NOMO-1 treated with DMSO at 0.1 percent for 48 hours (cell line): Measurements from ENCODE around the gene ERO1B.
"Not testable (repeated sequence)": the region's sequence is repeated elsewhere in the genome, so short reads cannot be mapped to it uniquely, and the experiment has no call there.

Experiments used
- DNase-seq: peaks from one replicate; lab custom pipeline; 2025; ENCODE audit not compliant: unreplicated experiment; lab: John Stamatoyannopoulos, UW

Gene ERO1B

DNA sequence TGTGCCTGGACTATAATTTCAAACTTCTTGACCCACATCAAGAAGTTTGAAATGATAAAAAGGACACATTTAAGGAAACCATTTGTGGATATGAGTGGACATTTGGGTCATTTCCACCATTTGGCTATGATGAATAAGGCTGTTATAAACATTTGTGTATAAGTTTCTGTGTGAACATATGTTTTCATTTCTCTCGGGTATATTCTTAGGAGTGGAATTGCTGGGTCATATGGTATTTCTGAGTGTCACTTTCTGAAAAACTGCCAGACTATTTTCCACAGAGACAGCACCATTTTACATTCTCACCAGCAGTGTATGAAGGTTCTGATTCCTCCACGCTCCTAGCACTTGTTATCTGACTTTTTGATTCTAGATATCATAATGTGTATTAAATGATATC lies 88.6 kb downstream of the ERO1B start:
- DNase-seq: no peak

DNA sequence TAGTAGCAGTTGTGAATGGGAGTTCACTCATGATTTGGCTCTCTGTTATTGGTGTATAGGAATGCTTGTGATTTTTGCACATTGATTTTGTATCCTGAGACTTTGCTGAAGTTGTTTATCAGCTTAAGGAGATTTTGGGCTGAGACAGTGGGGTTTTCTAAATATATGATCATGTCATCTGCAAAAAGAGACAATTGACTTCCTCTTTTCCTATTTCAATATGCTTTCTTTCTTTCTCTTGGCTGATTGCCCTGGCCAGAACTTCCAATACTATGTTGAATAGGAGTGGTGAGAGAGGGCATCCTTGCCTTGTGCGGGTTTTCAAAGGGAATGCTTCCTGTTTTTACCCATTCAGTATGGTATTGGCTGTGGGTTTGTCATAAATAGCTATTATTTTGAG lies 93.7 kb downstream of the ERO1B start:
- DNase-seq: peak; percentile 9

DNA sequence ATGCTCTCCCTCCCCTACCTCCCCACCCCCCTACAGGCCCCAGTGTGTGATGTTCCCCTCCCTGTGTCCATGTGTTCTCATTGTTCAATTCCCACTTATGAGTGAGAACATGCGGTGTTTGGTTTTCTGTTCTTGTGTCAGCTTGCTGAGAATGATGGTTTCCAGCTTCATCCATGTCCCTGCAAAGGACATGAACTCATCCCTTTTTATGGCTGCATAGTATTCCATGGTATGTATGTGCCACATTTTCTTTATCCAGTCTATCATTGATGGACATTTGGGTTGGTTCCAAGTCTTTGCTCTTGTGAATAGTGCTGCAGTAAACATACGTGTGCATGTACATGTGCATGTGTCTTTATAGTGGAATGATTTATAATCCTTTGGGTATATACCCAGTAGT lies 95.3 kb downstream of the ERO1B start:
- not testable (repeated sequence) for DNase-seq

DNA sequence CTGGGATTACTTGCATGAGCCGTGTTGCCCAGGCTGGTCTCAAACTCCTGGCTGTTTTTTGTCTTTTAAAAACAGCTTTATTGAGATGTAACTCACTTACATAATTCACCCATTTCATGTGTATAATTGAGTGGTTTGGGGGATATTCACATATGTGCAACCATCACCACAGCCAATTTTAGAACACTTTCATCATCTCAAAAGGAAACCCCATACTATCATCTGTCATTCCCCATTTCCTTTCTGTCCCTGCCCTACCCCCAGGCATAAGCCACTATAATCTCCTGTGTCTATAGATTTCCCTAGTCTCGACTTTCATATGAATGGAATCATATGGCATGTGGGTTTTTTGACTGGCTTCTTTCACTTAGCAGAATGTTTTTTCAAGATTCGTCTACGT lies 96.1 kb downstream of the ERO1B start:
- peak; percentile 90 for DNase-seq

DNA sequence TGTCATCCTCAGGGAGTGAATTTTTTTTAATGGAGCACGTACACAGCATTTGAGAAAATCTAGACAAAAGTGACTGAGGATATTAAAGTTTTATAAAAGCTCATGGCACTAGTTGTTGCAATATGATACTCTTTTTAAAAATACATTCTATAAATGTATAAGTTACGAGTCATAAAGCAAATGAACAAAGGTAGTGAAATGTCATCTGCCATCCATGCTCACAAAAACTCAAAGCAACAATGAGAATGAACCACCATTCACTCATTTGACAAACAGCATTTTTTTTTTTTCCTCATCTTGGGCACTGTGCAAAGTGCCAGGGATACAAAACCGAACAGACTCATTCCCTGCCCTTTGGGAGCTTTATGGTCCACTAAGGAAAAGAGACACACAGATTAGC lies 100.7 kb downstream of the ERO1B start:
- no peak for DNase-seq

DNA sequence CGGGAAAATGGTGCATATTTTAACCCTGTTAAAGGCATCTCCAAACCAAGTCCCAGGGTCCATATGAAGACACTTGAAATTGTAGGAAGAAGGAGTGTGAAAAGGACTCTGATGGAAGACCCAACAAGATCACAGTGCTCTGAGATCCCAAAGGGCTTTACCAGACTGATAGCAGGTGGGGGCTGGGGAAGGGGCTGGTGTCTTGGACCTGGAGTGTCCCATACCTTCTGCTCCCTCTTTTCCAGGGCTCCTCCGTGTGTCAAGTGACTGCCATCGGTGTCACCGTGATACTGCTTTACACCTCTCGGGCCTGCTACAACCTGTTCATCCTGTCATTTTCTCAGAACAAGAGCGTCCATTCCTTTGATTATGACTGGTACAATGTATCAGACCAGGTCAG lies 102.1 kb downstream of the ERO1B start:
- no peak for DNase-seq

DNA sequence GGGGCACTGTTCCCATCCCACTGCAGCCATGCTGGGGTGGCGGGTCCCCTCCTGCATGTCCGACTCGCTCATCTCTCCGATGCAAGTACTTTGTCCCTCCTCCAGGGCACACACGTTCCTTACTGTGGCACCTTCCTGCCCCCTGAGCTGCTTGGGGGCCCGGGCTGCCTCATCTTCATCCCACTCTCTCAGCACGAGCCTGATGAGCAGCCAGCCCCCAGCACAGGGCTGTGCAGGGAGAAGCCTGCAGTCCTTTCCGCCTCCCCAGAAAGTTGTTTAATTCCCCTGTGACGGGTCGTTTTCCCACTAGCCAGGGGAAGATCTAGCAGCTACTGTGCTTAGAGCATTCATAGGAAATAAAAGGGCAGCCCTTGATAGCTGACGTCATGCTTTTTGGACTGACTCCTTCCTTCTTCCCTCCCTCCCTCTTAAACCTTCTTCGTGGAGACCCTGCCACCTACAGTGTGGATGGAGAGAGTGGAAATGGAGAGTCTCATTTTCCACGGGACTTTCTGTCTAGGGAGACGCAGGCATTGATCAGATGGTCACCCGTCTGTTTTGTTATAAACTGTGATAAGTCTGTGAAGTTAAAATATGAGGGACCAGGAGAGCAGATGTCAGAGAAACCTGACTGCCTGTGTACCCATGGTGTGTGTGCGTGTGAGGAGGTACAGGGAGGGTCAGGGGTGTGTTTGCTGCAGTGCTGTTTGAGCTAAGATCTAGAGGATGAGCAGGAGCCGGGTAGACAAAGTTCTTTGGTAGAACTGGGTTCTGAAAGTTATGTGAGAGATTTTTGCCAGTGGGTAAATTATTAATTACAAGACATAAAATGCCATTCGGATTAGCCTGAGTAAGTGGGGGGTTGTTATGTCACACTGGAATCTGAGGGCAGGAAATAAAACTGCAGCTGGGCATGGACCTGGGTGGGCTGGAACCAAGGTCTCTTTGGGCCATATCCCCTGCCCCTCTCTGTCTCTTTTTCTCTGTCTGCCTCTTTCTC lies 105.1 kb downstream of the ERO1B start:
- no peak for DNase-seq

DNA sequence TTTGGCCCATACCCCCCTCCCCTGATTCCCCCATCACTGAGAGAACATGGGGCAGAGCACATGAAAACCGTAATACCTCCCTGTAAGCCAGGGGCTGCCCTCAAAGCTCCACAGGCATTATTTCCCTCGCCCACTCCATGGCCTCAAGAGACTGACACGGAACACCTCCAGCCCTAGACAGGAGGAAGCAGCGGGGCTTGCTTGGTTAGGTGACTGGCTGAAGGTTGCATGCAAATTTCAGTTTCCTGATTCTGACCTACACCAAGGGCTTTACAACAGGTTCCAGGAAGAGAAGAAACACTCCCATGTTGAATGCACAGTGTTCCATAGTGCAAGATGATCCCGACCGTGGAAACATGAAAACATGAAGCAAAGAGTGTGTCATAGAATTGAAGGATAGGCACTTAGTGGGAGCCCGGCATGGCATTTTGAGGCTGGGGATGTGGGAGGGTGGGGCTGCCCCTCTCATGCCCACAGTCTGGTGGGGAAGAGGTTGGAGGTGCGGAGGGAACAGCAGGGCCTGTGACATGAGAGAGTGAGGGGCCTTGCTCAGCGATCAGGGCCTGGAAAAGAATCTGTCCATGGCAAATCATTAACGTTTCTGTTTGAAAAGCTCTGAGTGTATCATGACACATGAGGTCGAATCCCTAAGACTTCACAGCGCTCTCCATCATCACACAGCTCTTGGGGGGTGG lies 106.0 kb downstream of the ERO1B start:
- DNase-seq: no peak

DNA sequence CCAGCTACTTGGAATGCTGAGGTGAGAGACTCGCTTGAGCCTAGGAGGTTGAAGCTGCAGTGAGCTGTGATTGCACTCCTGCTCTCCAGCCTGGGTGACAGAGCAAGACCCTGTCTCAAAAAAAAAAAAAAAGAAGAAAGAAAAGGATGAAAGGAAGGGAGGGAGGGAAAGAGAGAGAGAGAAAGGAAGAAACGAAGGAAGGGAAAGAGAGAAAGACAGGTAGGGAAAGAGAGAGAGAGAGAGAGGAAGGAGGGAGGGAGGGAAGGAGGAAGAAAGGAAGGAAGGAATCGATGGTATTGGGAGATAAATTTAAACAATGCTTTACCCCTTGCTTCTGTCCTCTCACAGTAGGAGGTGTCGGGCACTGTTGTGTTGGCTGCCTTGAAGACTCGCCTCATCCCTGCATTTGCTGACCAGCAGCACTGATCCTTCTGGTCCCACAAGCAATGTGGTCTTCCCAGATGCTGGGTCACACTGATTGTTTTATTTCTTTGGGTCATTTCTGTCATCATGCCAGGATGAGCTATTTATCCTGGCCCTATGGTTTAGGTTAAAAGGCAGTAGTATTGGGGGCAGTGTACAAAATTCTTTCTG lies 108.5 kb downstream of the ERO1B start:
- DNase-seq: no peak

DNA sequence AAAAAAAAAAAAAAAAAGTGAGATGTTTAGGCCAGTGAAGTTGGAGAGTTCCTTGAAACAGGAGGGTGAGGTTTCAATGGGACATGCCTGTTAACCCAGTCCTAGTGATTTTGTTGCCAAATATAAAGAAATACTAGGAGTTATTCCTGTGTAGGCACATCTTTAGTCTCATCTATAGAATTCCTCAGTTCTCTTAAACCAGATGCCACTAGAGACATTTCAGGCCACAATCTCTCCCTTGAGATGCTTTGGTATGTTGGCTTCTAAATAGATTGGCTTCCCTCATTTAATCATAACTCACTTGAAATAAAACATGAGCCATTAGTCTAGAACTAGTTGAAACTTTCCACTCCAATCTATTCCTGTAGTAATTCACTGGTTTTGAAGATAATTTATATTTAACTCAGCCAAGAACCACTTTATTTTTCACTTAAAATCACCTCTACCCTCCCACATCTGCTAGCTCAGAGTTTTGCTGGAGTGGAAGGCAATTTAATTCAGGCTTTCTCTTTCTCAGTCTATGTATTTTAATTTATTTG lies 109.6 kb downstream of the ERO1B start:
- DNase-seq: no peak

DNA sequence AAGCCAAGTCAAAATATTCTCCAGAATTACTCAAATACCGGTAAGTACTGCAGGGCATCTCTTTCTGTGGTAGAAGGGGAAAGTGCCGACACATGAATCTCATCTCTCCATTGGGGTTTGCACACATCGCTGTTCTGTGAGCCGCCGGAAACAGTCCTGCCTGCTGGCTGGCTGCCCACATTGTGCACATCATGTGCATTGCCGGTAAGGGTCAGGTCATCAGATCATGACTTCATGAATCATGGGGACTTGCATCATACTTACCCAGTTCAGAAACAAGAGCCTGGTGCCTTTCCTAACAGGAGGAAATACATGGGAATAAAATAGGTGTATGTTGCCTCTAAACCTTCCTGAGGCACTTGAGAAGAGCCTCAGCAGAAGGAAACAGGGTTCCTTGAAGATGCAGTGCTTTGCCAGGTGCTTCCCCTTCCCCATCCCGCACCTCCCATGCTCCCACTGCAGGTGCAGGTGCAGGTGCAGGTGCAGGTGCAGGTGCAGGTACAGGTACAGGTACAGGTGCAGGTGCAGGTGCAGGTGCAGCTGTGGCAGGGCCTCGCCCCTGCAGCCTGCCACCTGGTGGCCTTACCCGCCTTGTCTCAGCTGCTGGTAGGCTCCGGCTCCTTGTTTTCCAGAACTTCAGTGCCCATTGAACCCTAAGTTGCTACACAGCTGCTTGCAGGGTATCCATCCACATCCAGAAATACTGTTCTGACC lies 112.9 kb downstream of the ERO1B start:
- no peak for DNase-seq

DNA sequence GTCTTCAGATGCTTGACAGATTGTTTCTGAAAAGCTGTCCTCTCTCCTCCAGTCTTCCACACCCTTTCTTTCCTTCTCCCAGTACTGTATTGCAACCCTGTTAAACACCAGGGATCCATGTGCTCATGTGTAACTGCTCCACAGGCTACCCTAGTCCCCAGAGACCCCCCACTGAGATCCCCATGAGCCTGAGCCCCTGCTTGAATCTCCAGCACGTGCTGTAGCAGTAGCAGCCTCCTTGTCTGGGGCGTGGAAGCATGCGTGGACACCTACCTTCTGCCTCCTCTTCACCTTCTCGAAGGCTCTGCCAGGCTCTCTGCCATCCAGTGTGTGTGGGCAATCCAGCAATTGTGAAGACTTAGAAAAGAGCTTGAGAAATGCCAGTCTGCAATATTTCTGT lies 114.2 kb downstream of the ERO1B start:
- no peak for DNase-seq

DNA sequence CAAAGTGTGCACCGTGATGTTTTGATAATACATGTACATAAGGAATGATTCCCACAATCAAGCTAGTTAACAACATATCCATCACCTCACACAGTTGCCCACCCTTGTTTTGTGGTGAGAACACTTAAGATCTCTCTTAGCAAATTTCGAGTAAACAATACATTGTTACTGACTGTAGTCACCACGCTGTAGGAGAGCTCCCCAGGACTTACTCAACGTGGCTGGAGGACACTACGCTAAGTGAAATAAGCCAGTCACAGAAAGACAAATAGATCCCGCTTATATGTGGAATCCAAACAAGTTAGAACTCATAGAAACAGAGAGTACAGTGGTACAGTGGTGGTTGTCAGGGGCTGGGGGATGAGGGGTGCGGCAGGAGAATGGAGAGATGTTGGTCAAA lies 114.6 kb downstream of the ERO1B start:
- DNase-seq: no peak

DNA sequence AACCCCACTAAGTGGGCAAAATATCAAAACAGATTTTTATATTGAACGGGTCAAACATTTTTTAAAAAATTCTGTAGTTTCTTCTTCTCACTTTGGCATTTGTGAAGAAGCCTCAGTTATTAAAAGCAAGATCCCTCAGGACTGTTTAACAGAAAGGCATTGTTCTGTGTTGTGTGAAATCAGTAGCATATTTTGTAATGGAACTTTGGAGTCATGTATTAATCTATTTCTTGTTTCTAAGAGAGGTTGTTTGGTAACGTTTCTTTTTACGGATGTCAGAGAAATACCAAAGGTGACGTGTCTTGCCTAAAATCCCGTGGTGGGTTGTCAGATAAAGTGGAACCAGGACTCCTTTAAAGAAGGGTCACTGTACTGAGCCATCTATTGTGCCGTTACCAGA lies 115.7 kb downstream of the ERO1B start:
- DNase-seq: no peak
